SH-SY5Y (cell line): Measurements from ENCODE around the gene AP2B1.

Source experiments
- GATA2 ChIP-seq: IDR thresholded peaks from 2 replicates; pipeline ENCODE4 v1.6.1; 2011; ENCODE audit warnings: mild to moderate bottlenecking, low read depth, low read length
- GATA3 ChIP-seq: IDR thresholded peaks from 2 replicates; pipeline ENCODE4 v1.6.1; 2011; ENCODE audit warnings: low read depth, mild to moderate bottlenecking, low read length, moderate library complexity

The AP2B1 gene

GRCh38 chr17:35559495-35560210 lies 27.5 kb upstream of the AP2B1 start:
- no peak for TF ChIP-seq GATA2
- no peak for TF ChIP-seq GATA3

GRCh38 chr17:35560703-35561102 lies 26.4 kb upstream of the AP2B1 start, which contains the start of gene SLFN14:
SLFN14 (minus strand) TSS chr17:35560819; CDS start chr17:35558062, 2,757 bp downstream.
- TF ChIP-seq GATA2 (no peak), GATA3 (no peak)

GRCh38 chr17:35566968-35567367 lies 20.2 kb upstream of the AP2B1 start:
- TF ChIP-seq GATA3 = no peak
- no peak for TF ChIP-seq GATA2

- TF ChIP-seq GATA2 = no peak
- no peak for TF ChIP-seq GATA3
These were observed 18.6 kb upstream of the AP2B1 start for GRCh38 chr17:35568561-35568960.

GRCh38 chr17:35569405-35569804 lies 17.7 kb upstream of the AP2B1 start:
- TF ChIP-seq GATA2 (no peak), GATA3 (no peak)

GRCh38 chr17:35575759-35576158 lies 11.4 kb upstream of the AP2B1 start:
- TF ChIP-seq GATA3 = no peak
- no peak for TF ChIP-seq GATA2

GRCh38 chr17:35577830-35578196 lies 9.3 kb upstream of the AP2B1 start:
- TF ChIP-seq GATA2 (no peak), GATA3 (no peak)

GRCh38 chr17:35578197-35578928 lies 8.8 kb upstream of the AP2B1 start, which contains the start of gene PEX12:
PEX12 (minus strand) TSS chr17:35578571; CDS start chr17:35578021, 550 bp downstream.
- TF ChIP-seq GATA3 (no peak), GATA2 (no peak)

- TF ChIP-seq GATA2 = no peak
- TF ChIP-seq GATA3 = no peak
These were observed 8.1 kb upstream of the AP2B1 start for GRCh38 chr17:35578929-35579432.

GRCh38 chr17:35584061-35584460 lies 3.1 kb upstream of the AP2B1 start:
- TF ChIP-seq GATA3 (no peak), GATA2 (no peak)

- no peak for TF ChIP-seq GATA3
- no peak for TF ChIP-seq GATA2
These were observed 501 bp upstream of the AP2B1 start for GRCh38 chr17:35586569-35587073.

- TF ChIP-seq GATA2 = no peak
- TF ChIP-seq GATA3 = no peak
These were observed 1.2 kb downstream of the AP2B1 start for GRCh38 chr17:35588196-35588920.

- no peak for TF ChIP-seq GATA2
- TF ChIP-seq GATA3 = no peak
These were observed 8.9 kb downstream of the AP2B1 start for GRCh38 chr17:35596072-35596471.
